DMS153 treated with DMSO at 0.1 percent for 48 hours (cell line): ENCODE results near the gene MYH14.

Source experiments
- DNase-seq: peaks from one replicate; lab custom pipeline; 2025; ENCODE audit not compliant: unreplicated experiment; lab: John Stamatoyannopoulos, UW

Gene MYH14

GRCh38 chr19:50287331-50287730, 83.9 kb downstream of the MYH14 start:
- DNase-seq = no peak

GRCh38 chr19:50288954-50289353, 85.5 kb downstream of the MYH14 start:
- no peak for DNase-seq

GRCh38 chr19:50290011-50290410, 86.6 kb downstream of the MYH14 start:
- no peak for DNase-seq

GRCh38 chr19:50290775-50291174, 87.4 kb downstream of the MYH14 start:
- DNase-seq = no peak

GRCh38 chr19:50292216-50292827, 88.9 kb downstream of the MYH14 start:
- DNase-seq = no peak

- no peak for DNase-seq
Measured at GRCh38 chr19:50293263-50294004, 90.0 kb downstream of the MYH14 start.

- no peak for DNase-seq
Measured at GRCh38 chr19:50300051-50300450, 96.6 kb downstream of the MYH14 start.

GRCh38 chr19:50300814-50301606, 97.6 kb downstream of the MYH14 start:
- no peak for DNase-seq

GRCh38 chr19:50301607-50301971, 98.2 kb downstream of the MYH14 start:
- DNase-seq = no peak

- no peak for DNase-seq
Measured at GRCh38 chr19:50303558-50303957, 100.1 kb downstream of the MYH14 start.

- DNase-seq = no peak
Measured at GRCh38 chr19:50308991-50309390, 105.6 kb downstream of the MYH14 start.

GRCh38 chr19:50309396-50310125, 106.1 kb downstream of the MYH14 start:
- no peak for DNase-seq

- DNase-seq = no peak
Measured at GRCh38 chr19:50310759-50311465, 107.5 kb downstream of the MYH14 start.

GRCh38 chr19:50311723-50312635, 108.6 kb downstream of the MYH14 start:
- peak; percentile 11 for DNase-seq

GRCh38 chr19:50312967-50313811, 109.8 kb downstream of the MYH14 start:
- no peak for DNase-seq

GRCh38 chr19:50313812-50314536, 110.6 kb downstream of the MYH14 start:
- DNase-seq = peak; percentile 1

GRCh38 chr19:50314724-50315708, 111.6 kb downstream of the MYH14 start:
- DNase-seq = no peak
